ENCODE results near the gene SEL1L3.

- TF ChIP-seq CTCF (IDR thresholded peaks at IDR 0.05) (no peak), POLR2A (IDR thresholded peaks at IDR 0.05) (no peak), POLR2AphosphoS5 (IDR thresholded peaks at IDR 0.05) (no peak), EP300 (IDR thresholded peaks at IDR 0.05) (no peak)
Observed at GRCh38 chr4:25884031-25884782, 21.4 kb upstream of the SEL1L3 start.

Data from sigmoid colon (tissue), 4 donors.